Subcutaneous adipose tissue (tissue), 4 donors: Measurements from ENCODE around the gene EPB41. TPM values are rescaled to one million over a fixed set of nuclear protein-coding genes. Genes with fewer than 3 reads are reported as not detected.

Experiments used
- CTCF ChIP-seq: fragments of 450-650 bp; IDR thresholded peaks from one replicate; pipeline ENCODE4 v1.5.1; 2016; ENCODE audit warnings: low read depth, mild to moderate bottlenecking, control low read depth, antibody characterized with exemption, moderate library complexity
- total RNA-seq, 4 donors: library from RNA; depleted of rRNA; stranded (reverse); fragments of >200 nt; gene quantifications; one replicate each; pipeline ENCODE4 v1.1.0, GENCODE V29; 2016

EPB41 gene
- total RNA-seq, 4 donors from 2014 or later = 30.8 to 66.1 (median 43.0) TPM

- TF ChIP-seq CTCF = no peak
Observed at GRCh38 chr1:28984311-28984684, 69.9 kb downstream of the EPB41 start.

- TF ChIP-seq CTCF = no peak
Observed at GRCh38 chr1:28985427-28985826, 71.1 kb downstream of the EPB41 start.

- no peak for TF ChIP-seq CTCF
Observed at GRCh38 chr1:28986306-28986910, 72.0 kb downstream of the EPB41 start.

- no peak for TF ChIP-seq CTCF
Observed at GRCh38 chr1:29002792-29003191, 88.4 kb downstream of the EPB41 start.

- TF ChIP-seq CTCF = no peak
Observed at GRCh38 chr1:29004288-29004687, 89.9 kb downstream of the EPB41 start.

- TF ChIP-seq CTCF = no peak
Observed at GRCh38 chr1:29004798-29005197, 90.4 kb downstream of the EPB41 start.

GRCh38 chr1:29011775-29012174 is 97.4 kb downstream of the EPB41 start:
- TF ChIP-seq CTCF = no peak
